GM10847 (cell line): ENCODE results near the gene TBC1D5.

Source experiments
- POLR2A ChIP-seq: IDR thresholded peaks from 2 replicates; pipeline ENCODE4 v1.6.1; 2011; ENCODE audit not compliant: insufficient read length; ENCODE audit errors: extremely low read depth

The TBC1D5 gene

DNA sequence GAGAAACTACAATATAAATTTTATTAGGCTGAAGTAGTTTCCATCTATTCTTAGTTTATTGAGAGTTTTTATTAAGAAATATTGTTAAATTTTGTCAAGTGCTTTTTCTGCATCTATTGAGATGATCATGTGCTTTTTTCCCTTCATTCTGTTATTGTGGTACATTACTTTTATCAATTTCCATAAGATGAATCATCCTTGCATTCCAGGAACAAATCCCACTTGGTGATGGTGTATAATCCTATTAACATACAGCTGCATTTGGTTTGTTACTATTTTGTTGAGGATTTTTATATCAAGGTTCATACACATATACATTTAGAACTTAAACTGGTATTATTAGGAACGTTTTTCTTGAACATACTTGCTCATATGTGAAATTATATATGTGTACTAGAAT lies 199.8 kb downstream of the TBC1D5 start:
- TF ChIP-seq POLR2A: no peak

DNA sequence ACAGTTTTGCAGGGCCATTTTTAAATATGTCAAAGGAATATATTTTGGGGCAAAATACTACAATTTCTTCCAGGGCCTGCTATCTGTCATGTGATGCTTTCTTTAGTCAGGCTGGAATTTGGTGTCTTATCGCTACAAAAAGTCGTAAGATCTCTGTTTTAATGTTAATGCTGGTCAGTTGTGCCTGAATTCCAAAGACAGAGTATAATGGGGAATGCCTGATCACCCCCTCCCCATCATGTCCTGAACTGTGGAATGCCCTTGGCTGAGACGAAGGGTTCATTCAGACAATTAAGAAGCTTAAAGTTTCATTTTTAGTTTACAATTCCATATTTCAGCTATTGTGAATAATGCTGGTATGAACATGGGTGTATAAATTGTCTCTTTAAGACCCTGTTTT lies 203.0 kb downstream of the TBC1D5 start:
- TF ChIP-seq POLR2A: no peak

DNA sequence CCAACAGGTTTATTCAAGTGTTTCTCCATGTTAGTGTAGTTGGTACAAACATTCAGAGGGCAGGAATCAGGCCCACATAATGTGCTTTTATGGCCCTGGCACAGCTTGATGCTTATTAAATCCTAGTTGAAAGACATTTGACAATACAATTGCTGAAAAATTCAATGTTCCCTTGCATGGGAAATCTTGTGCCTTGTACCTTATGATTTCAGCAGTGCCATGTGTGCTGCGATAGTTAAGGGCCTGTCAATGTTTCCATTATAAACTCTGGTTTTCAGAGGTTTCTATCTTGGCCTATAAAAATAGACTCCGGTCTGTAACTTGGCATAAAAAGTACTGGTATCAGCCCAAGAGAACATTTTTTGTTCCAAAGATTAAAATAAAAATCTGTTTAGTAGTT lies 207.2 kb downstream of the TBC1D5 start:
- TF ChIP-seq POLR2A: no peak

DNA sequence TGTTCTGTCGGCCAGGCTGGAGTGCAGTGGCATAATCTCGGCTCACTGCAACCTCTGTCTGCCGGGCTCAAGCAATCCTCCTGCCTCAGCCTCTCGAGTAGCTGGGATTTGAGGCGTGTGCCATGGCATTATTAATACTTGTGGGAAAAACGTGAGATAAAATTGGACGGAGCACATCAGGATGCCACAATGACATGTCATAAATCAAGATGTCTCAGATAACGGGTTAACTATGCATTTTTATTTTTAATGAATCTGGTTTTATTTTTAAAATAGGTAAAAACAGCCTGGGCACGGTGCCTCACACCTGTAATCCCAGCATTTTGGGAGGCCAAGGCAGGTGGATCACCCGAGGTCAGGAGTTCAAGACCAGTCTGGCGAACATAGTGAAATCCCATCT lies 212.8 kb downstream of the TBC1D5 start:
- TF ChIP-seq POLR2A: no peak

DNA sequence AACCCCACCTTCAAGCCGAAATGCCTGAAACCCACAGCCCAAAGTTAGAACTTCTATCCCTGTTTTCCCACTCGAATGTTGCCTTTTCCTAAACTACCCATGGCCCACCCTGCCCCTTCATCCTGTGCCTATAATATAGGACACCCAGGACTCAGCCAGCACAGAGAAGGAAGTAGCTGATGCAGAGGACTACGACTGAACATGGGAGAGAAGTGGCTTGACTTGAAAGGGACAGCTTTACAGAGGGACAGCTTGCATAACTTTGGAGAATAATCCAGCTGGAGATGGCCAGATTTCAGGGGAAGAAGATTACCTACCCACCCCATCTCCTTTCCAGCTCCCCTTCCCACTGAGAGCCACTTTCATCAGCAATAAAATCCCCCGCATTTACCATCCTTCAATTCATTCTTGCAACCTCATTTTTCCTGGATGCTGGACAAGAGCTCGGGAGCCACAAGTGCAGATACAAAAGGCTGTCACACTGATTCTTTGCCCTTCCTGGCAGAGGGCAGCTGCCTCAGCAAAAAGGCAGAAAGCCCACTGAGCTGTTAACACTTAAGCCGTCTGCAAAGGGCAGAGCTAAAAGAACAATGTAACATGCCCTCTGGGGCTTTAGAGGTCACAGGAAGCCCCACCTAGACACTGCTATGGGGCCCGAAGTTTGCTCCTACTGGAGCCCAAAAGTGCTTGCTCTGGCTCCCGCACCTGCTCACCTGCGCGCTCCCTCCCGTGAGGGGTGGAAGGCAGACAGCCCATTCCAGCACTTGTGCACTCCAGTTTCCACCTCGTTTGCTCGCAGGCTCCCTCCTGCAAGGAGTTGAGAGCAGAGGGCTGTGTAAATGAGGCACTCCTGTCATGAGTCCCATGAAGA lies 224.0 kb downstream of the TBC1D5 start:
- no peak for TF ChIP-seq POLR2A

DNA sequence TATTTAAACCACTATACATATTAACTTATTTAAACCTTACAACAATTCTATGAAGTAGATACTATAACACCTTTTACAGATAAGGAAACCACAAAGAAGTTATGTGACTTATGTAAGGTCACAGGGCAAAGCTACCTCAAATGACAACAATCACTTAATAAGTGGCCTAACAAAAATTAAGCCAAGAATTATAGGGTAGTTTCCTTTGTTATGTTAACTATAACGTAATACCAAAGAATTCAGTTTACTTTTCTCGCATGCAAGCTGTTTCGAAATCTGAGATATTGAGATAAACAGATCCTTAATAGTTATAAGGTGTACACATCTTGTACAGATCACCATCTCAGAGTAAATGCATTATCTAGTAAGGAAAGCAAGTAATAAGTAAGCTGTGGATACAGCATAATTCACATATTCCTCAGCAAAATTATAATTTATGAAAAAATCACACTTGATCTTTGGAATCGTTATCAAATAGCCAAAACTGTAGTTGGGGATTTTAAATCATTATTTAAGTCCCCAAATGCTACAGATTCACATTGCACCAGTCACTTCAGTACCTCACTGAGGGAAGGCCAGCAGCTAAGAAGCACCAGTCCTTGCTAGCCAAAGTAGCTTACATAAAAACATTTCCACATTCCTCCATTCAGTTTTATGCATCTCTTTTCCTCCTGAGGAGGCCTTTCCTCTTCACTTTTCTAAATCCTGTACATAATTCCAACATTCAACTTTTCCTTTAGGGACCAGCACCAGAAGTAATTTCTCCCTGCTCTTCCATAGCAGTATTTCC lies 226.8 kb downstream of the TBC1D5 start:
- TF ChIP-seq POLR2A: no peak

DNA sequence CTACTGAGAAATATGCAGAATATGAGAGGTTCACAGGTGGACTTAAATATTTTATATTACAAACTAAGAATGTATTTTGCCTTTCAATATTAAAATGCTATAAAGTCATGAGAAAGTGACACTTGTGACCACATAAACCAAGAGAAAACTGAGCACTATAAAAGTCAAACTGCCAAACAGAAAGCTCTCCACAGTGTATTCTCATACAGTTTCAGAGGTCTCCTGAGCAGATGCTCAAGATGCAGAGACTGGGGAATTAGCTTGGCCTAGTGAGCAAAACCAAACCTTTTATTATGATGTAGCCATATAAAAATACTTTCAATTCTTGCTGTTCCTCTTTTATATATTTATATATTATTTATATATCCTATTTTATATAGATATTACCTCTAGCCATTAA lies 227.8 kb downstream of the TBC1D5 start:
- TF ChIP-seq POLR2A: no peak

DNA sequence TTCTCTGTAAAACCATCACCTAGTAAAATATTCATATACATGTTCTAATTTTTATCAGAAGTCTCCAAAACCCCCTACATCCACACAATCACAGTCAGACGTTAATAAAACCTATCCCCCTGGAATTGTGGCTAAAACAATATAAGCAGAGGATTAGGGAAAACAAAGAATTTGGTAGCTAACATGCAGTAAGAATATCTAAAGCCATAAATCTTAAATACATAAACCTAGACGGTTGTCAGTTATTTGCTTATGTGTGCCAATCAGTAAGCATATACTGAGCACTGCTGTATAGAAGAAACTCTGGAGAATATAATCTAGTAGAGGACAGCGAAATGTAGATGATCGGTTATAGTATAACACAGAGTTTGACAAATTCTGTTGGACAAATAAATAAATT lies 232.2 kb downstream of the TBC1D5 start:
- TF ChIP-seq POLR2A: no peak

DNA sequence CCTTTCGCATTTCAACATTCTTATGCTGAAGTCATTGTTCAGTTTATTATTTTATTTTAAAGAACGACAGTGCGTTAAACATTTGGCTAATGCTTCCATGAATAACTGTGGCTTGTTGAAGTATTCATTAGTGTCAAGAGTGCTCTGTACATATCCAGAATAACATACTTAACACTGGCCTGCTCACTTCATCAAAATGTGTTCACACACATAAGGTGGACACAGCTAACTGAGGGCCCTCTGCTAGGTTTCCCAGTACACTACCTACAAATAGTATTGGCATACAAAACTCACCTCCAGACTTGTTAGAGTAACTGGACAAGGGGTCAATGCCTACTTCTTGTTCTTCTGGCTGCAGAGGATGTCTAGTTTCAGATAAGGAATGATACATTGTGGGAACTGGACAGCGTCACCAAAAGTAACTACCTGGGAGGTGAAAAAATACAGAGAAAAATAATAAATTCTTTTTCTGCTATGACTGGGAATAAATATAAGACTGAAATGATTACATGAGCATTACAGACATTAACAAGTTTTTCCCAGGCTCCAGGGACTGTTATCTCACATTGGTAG lies 234.2 kb downstream of the TBC1D5 start:
- no peak for TF ChIP-seq POLR2A

DNA sequence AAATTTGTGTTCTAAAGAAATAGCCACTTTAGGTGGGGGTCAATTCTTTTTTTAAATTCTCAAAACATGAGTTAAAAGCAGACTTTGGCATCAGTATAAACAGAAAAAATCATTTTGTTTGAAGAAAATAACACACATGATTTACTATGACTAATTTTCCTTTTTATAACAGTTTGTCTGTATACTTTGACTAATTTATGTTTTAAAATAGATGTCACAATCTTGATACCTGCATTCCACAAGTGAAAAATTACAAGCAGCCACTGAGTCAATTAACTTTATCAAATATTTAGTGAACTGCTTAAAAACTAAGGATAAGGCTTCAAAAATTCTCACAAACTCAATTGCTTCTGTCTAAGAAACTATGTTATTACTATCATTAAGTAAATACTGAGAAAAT lies 235.0 kb downstream of the TBC1D5 start:
- no peak for TF ChIP-seq POLR2A

DNA sequence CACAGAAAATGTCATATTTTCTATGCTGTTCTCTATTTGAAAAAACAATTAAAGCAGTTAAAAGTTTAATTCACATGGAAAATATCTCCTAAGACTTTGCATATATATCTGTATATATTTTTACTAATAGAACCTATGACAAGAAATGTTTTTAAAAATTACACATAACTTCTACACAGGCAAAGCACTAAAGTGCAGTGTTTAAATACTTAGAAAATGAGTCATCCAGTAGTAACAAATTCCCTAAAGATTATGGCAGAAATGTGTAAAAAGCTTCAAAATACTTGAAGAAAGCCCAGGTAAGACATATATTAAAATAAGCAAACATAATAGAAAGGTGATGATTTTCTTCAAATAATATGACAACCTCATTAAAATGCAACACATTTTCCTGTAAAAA lies 236.6 kb downstream of the TBC1D5 start:
- TF ChIP-seq POLR2A: no peak

DNA sequence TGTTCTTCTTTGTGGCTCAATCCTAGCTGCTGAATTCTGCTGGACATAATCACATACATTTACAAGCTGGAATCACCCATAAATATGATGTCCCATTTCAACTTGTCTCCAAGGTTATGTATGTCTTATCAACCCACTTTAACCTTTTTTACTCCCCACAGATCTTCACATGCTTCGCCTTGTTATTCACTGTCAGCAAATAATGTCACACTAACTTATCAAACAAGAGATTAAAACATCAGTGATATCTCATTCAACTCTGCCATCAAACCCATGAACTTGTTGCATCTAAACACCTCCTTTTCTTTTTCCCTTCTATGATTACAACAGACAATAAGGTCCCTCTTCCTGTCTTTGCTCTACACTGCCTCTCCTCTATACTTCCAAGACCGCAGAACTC lies 240.7 kb downstream of the TBC1D5 start:
- TF ChIP-seq POLR2A: no peak

DNA sequence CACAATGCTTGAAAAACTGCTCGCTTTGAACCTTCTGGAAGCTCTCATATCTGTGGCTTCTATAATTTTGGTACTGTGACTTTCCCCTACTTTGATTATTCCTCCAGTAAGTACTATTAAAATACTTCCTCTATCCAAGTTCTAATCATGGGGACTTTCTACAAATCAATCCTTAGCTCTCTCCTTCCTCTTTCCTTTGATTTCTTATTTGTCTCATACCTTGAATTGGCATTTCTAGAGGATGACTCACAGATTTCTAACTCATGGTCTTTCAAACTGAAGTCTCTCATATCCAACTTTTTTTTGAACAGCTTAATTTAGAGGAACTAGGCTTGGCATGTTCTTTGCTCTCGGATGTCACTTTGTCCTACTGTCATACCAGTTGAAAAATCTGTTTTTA lies 241.8 kb downstream of the TBC1D5 start:
- TF ChIP-seq POLR2A: no peak

DNA sequence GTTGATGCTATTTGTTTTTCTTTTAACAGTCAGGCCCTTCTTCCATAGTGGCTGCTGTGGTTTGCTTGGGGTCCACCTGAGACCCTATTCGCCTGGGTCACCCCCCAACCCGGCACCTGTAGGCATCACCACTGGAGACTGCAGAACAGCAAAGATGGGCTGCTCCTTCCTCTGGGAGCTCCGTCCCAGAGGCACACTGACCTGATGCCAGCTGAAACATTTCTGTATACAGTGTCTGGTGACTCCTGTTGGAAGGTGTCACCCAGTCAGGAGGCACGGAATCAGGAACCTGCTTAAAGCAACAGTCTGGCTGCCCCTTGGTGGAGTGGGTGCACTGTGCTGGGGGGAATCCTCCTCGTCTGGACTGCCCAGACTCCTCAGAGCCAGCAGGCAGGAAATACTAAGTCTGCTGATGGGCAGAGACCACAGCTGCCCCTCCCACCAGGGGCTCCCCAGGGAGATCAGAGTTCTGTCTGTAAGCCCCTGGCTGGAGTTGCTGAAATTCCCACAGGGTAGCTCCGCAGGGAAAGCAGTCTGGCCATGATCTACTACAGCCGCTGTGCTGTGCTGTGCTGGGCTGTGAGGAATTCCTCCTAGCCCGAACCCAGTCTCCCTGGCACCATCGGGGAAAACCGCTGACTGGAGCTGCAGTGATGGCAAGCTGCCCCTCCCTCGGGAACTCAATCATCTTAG lies 248.2 kb downstream of the TBC1D5 start:
- TF ChIP-seq POLR2A: no peak

DNA sequence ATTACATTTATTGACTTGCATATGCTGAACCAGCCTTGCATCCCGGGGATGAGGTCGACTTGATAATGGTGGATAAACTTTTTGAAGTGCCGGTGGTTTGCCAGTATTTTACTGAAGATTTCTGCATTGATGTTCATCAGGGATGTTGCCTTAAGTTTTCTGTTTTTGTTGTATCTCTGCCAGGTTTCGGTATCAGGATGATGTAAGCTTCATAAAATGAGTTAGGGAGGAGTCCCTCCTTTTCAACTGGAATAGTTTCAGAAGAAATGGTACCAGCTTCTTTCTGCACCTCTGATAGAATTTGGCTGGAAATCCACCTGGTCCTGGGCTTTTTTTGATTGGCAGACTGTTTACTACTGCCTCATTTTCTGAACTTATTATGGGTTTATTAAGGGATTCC lies 250.8 kb downstream of the TBC1D5 start:
- TF ChIP-seq POLR2A: no peak
